Measurements from ENCODE around the gene SLC25A22.

SLC25A22 gene

DNA sequence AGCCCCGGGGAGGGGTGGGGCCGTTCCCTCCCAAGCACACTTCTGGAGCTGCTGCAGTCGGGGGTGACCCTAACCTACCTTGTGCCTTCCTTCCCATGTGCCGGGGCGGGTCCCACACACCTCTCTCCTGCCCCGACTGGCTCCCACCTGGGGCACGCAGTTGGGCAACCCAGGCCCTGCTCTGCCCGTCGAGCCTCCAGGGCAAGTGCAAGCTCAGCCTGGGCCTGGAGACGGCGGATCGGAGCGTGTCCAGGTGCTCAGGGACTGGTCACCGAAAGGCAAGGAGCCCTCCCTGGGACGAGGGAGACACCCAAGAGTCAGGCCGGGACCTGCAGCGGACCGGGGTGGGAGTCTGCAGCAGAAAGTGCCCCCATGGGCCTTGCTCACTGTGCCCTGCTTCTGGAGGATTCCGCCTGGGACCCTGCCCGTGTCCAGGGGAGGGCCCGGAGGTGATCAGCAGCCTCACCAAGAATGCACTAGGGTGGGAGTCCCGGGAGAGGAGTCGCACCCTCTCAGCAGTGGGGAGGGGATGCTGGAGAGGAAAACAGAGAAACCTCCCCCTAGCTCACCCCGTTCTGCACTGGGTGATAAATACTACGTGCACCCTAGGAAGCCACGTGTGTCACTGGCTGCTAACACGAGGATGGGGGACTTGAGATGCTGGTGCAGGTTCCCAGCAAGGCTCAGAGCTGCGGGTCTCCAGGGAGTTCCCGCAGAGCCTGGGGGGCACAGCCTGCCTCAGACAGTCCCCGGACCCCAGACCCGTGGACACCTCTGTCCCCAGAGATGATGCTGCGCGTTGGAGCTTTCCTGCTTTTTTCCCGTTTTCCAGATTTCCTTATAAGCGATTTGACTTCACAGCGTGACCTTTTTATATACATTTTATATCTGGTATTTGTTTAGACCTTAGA, 15.6 kb downstream of the SLC25A22 start:
- H3K9me3 ChIP-seq (ENCODE audit: control insufficient read depth, low read length): no peaks in the 10 kb centered on the region
- H3K4me1 ChIP-seq (ENCODE audit: control insufficient read depth, insufficient read depth, low read length, poor library complexity, severe bottlenecking): peaks cover 4% of the 10 kb centered on the region
- no peak overlapping the region for H3K4me3 ChIP-seq (ENCODE audit: extremely low read depth, insufficient read depth, low read length, poor library complexity, severe bottlenecking)
- H3K36me3 ChIP-seq (ENCODE audit: control insufficient read depth, insufficient read depth, low read length): peaks cover 14% of the 10 kb centered on the region
- no peak overlapping the region for H3K27ac ChIP-seq (ENCODE audit: low read depth, low read length, severe bottlenecking)
- 82 to 86% methylated on average over 25 to 27 of the region's 36 CpGs for WGBS, 2 experiments (ENCODE audit: insufficient coverage in 2 of 2)

DNA sequence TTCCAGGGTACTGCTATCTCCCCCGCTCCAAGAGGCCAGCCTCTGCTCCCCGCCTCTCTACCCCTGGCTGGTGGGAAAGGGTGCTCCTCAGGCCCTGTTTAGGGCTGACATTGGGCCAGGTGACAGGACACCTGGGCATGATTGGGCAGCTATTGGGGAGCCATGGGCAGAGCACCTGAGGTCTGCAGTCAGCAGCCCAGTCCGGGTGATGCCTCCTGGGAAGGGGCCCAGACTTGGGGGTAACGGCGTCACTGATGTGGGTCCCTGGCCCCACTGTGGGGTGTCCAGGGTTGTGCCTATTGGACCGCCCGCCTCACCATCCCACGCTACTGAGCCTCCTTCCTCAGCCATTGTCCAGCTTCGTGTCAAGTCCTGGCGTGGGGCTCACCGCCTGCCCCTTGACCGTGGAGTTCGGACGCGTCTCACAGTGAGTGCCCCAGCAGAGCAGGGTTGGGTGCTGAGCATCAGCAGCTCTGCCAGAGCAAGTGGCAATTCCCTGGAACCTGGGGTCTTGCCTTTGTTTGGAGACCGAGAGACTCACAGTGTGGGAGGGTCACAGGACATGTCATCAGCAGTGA, 18.0 kb downstream of the SLC25A22 start:
- H3K36me3 ChIP-seq (ENCODE audit: control insufficient read depth, insufficient read depth, low read length): peaks cover 17% of the 10 kb centered on the region
- WGBS, 2 experiments (ENCODE audit: insufficient coverage in 2 of 2): 97 to 98% methylated on average over 14 to 16 of the region's 16 CpGs
- H3K4me3 ChIP-seq (ENCODE audit: extremely low read depth, insufficient read depth, low read length, poor library complexity, severe bottlenecking): no peak overlapping the region
- H3K27ac ChIP-seq (ENCODE audit: low read depth, low read length, severe bottlenecking): no peak overlapping the region
- H3K9me3 ChIP-seq (ENCODE audit: control insufficient read depth, low read length): no peaks in the 10 kb centered on the region
- H3K4me1 ChIP-seq (ENCODE audit: control insufficient read depth, insufficient read depth, low read length, poor library complexity, severe bottlenecking): peaks cover 10% of the 10 kb centered on the region

DNA sequence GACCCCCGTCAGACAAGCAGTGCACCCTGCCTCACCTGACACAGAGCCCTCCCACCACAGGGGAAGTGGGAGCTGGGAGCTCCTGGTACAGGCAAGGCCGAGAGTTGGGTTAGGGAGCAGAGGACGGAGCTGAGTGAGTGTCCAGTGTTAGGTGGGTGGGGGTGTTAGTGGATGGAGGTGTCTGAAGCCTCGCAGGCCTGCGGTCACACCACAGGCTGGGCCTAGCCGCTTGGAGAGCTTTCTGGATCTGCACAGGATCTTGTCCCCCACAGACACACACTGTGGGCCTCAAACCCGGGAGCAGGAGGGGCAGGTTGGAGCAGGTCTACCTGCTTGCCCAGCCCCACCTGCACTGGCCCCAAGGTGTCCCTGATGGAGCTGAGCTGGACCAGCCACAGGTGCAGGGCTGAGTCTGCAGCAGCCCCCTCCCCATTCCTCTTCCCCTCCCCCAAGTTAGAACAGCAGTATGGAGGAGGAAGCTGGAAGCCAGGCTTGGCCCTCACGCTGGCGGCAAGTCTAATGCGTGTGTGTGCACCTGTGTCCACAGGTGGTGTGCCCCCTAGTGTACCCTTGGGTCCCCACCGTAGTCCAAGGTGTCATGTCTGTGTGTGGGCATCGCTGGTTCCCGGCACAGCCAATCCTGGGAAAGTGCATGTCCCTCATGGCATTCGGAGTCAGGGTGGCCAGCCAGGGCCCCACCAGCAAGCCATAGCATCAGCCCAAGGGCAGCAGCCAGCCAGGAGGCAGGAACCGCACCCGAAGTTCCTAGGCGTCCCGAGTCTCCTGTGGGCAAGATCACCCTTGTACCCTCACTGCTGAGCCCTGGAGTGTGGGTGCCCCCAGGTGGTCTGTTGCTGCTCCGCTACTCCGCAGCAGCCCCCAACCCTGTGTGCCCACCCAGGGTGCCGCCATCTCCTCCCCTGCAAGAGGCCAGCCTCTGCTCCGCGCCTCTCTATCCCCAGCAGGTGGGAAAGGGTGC, 18.8 kb downstream of the SLC25A22 start:
- no peaks in the 10 kb centered on the region for H3K9me3 ChIP-seq (ENCODE audit: control insufficient read depth, low read length)
- H3K36me3 ChIP-seq (ENCODE audit: control insufficient read depth, insufficient read depth, low read length): peaks cover 22% of the 10 kb centered on the region
- H3K27ac ChIP-seq (ENCODE audit: low read depth, low read length, severe bottlenecking): no peak overlapping the region
- WGBS, 2 experiments (ENCODE audit: insufficient coverage in 2 of 2): 95% methylated on average over 18 of the region's 23 CpGs
- no peak overlapping the region for H3K4me3 ChIP-seq (ENCODE audit: extremely low read depth, insufficient read depth, low read length, poor library complexity, severe bottlenecking)
- peaks cover 13% of the 10 kb centered on the region for H3K4me1 ChIP-seq (ENCODE audit: control insufficient read depth, insufficient read depth, low read length, poor library complexity, severe bottlenecking)

DNA sequence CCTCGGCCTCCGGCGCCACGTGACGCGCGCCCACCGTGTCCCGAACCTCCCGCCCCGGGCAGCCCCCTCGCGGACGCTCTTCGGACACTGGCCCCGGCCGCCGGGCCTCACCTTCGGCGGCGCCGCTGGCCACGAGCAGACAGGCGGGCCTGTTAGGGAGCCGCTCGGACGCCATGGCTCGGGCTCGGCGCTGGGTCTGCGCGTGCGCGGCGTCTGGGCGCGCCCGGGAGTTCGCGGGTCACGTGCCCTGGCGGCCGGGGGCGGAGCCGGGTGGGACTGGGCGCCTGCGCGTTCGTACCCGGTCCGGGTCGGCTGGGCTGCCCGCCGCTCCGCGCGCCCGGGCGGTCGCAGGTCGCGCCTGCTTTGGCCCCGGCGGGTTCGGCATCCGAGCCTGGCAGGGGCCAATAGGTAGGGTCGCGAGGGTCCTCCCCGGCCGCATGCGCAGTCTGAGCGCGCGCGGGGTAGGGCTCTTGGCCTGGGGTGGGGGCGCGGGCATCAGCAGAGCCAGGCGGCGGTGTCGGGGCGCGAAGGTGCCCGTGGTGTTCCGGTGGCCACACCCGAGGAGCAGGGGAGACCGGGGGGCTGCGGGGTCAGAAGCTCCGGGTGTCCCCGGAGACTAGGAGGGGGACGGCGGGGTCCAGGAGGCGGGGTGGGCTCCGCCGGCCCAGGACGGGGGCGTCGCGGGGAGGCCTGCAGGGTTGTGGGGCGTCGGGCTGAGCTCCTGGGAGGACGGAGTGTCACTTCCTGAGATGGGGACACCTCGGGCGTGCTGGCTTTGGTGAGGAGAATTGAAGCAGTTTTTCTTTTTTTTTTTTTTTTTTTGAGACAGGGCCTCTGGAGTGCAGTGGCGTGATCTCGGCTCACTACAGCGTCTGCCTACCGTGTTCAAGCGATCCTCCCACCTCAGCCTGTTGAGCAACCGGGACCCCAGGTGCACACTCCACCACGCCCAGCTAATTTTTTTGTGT, 20.5 kb downstream of the SLC25A22 start, which contains the start of gene GATD1:
GATD1 (minus strand) TSS at position 200 of the 968 bp plus-strand sequence; CDS start at position 175, 25 bp downstream.
- Histone ChIP-seq H3K4me1 (ENCODE audit: control insufficient read depth, insufficient read depth, low read length, poor library complexity, severe bottlenecking) (peaks cover 9% of the 10 kb centered on the region), H3K4me3 (ENCODE audit: extremely low read depth, insufficient read depth, low read length, poor library complexity, severe bottlenecking) (peak within 1 kb of the TSS; percentile 93), H3K27ac (ENCODE audit: low read depth, low read length, severe bottlenecking) (peak within 1 kb of the TSS; percentile 86), H3K36me3 (ENCODE audit: control insufficient read depth, insufficient read depth, low read length) (peaks cover 38% of the 10 kb centered on the region), H3K9me3 (ENCODE audit: control insufficient read depth, low read length) (no peaks in the 10 kb centered on the region)
- 0 to 2% methylated on average over 43 to 103 of the region's 110 CpGs for WGBS, 2 experiments (ENCODE audit: insufficient coverage in 2 of 2)

DNA sequence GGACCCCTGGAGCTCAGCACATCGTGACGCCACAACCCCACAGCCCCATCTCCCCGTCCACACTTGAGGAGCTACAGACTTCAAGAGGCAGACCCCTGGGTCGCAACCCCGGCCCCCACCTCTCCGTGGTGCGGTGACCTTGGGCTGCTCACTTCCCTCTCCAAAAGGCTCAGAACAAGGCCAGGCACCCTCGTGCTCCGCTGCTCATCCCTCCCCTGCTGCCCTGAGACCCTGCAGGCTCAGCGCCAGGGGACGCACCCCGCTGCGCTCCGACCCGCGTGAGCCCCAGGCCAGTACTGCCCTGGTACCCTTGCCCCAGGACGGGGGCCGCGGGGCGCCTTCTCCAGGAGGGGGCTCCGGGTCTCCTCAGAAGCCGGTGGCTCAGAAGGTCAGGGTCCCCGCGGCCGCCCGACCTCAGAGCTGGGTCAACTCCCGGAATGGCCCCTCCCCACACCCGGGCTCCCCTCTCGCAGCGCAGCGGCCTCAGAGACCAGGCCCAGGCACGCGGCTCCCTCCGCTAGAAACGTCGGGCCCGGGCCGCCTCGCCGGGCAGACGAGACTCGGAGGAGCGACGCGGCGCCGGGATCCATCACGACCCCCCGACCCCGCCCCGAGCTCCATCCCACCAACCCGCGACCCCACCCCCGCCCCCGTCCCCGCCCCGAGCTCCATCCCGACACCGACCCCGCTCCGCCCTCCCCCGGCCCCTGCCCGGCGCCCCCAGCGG, 21.4 kb downstream of the SLC25A22 start:
- Histone ChIP-seq H3K27ac (ENCODE audit: low read depth, low read length, severe bottlenecking) (peak overlapping the region; percentile 86), H3K4me3 (ENCODE audit: extremely low read depth, insufficient read depth, low read length, poor library complexity, severe bottlenecking) (peak overlapping the region; percentile 93), H3K4me1 (ENCODE audit: control insufficient read depth, insufficient read depth, low read length, poor library complexity, severe bottlenecking) (peaks cover 9% of the 10 kb centered on the region), H3K36me3 (ENCODE audit: control insufficient read depth, insufficient read depth, low read length) (peaks cover 46% of the 10 kb centered on the region), H3K9me3 (ENCODE audit: control insufficient read depth, low read length) (no peaks in the 10 kb centered on the region)
- WGBS, 2 experiments (ENCODE audit: insufficient coverage in 2 of 2): 0 to 1% methylated on average over 34 to 38 of the region's 65 CpGs

DNA sequence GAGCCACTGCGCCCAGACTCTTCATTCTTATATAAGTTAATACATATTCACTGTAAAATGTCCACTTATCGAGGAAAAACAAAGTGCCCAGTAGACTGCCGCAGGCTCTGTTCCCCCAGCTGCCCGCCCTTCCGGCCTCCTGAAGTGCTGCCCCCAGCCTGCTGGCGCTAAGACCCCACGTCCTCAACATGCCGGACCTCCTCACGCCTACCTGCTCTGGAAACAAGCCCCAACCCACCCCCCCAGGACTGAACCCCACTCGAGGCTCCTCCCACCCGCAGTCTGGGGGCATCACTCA, 21.9 kb downstream of the SLC25A22 start:
- 24 to 42% methylated on average over 5 to 9 of the region's 11 CpGs for WGBS, 2 experiments (ENCODE audit: insufficient coverage in 2 of 2)
- H3K36me3 ChIP-seq (ENCODE audit: control insufficient read depth, insufficient read depth, low read length): peaks cover 51% of the 10 kb centered on the region
- H3K4me1 ChIP-seq (ENCODE audit: control insufficient read depth, insufficient read depth, low read length, poor library complexity, severe bottlenecking): peaks cover 9% of the 10 kb centered on the region
- no peaks in the 10 kb centered on the region for H3K9me3 ChIP-seq (ENCODE audit: control insufficient read depth, low read length)
- H3K4me3 ChIP-seq (ENCODE audit: extremely low read depth, insufficient read depth, low read length, poor library complexity, severe bottlenecking): peak overlapping the region; percentile 93
- H3K27ac ChIP-seq (ENCODE audit: low read depth, low read length, severe bottlenecking): no peak overlapping the region

DNA sequence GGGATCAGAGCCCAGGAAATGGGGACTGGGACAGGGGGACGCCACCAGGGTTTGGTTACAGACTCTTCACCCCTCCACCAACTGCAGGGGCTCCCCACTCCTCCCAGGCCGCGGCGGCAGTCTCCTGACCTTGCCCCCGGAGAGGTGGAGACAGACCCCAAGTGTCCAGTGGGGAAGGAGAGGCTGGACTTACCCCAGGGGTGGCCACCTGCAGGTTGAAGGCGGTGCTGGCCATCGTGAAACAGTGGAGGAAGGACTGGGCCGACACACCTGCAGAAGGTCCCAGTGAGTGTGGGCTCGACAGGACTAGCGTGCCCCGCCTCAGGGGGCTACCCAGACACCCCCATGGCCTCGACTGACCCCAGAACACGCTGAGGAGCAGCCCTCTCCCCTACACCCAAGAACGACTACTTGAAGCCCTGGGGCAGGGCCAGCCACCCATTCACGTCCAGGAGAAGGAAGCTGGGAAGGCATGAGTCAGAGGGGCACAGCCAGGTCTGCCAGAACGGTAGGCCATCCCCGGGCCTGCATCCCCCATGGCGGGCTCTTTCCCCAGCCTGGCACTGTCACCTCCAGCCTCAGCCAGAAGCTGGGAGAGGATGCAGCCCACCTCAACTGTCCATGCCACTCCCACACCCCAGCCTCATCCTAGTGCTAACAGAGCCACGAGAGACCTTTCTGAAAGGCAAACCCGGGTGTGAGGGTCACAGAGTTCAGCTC, 23.0 kb downstream of the SLC25A22 start:
- H3K36me3 ChIP-seq (ENCODE audit: control insufficient read depth, insufficient read depth, low read length): peaks cover 59% of the 10 kb centered on the region
- H3K9me3 ChIP-seq (ENCODE audit: control insufficient read depth, low read length): no peaks in the 10 kb centered on the region
- WGBS, 2 experiments (ENCODE audit: insufficient coverage in 2 of 2): 83 to 88% methylated on average over 13 to 17 of the region's 20 CpGs
- peak overlapping the region; percentile 93 for H3K4me3 ChIP-seq (ENCODE audit: extremely low read depth, insufficient read depth, low read length, poor library complexity, severe bottlenecking)
- H3K27ac ChIP-seq (ENCODE audit: low read depth, low read length, severe bottlenecking): no peak overlapping the region
- H3K4me1 ChIP-seq (ENCODE audit: control insufficient read depth, insufficient read depth, low read length, poor library complexity, severe bottlenecking): peaks cover 9% of the 10 kb centered on the region

DNA sequence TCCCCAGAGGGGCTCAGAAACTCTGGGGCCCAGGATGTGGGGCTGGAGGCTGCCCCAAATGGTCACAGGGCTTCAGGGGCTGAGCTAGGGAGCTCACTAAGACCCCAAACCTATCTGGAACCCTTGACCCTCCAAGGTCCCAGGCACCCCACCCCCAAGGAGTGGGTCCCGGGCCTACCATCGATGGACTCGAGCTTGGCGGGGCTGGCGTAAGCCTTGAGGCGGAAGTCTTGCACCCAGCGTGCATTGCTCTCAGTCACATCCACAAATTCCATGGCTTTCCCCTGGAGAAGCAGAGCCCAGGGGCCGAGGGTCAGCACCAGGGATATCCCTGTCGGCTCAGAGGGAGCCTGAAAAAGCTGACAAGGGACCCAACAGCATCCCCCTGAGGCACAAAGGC, 24.3 kb downstream of the SLC25A22 start:
- H3K9me3 ChIP-seq (ENCODE audit: control insufficient read depth, low read length): no peaks in the 10 kb centered on the region
- WGBS, 2 experiments (ENCODE audit: insufficient coverage in 2 of 2): 97 to 98% methylated on average over 9 of the region's 9 CpGs
- peaks cover 9% of the 10 kb centered on the region for H3K4me1 ChIP-seq (ENCODE audit: control insufficient read depth, insufficient read depth, low read length, poor library complexity, severe bottlenecking)
- H3K27ac ChIP-seq (ENCODE audit: low read depth, low read length, severe bottlenecking): no peak overlapping the region
- no peak overlapping the region for H3K4me3 ChIP-seq (ENCODE audit: extremely low read depth, insufficient read depth, low read length, poor library complexity, severe bottlenecking)
- H3K36me3 ChIP-seq (ENCODE audit: control insufficient read depth, insufficient read depth, low read length): peaks cover 58% of the 10 kb centered on the region

DNA sequence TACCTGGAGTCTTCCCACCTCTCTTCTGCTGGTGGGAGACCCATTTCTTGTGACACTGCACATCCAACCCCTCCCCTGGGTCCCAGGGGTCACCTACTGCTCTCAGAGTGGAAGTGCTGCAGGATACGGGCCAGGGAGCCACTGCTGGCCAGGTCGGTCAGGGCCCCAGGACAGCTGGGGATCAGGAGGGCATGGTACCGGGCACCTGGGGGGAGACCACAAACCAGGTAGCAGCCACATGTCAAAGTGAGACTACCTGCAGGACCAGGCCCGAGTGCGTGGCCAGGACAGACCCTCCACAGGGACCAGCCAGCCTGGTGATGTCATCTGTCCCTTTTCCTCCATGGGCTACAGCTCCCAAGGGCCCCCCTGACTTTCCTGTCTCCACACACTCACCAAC, 24.7 kb downstream of the SLC25A22 start:
- Histone ChIP-seq H3K4me3 (ENCODE audit: extremely low read depth, insufficient read depth, low read length, poor library complexity, severe bottlenecking) (no peak overlapping the region), H3K9me3 (ENCODE audit: control insufficient read depth, low read length) (no peaks in the 10 kb centered on the region), H3K36me3 (ENCODE audit: control insufficient read depth, insufficient read depth, low read length) (peaks cover 60% of the 10 kb centered on the region), H3K27ac (ENCODE audit: low read depth, low read length, severe bottlenecking) (no peak overlapping the region), H3K4me1 (ENCODE audit: control insufficient read depth, insufficient read depth, low read length, poor library complexity, severe bottlenecking) (peaks cover 9% of the 10 kb centered on the region)
- WGBS, 2 experiments (ENCODE audit: insufficient coverage in 2 of 2): 93 to 100% methylated on average over 5 of the region's 5 CpGs

Measured in mesodermal cell (in vitro differentiated cells).